ENCODE results near the gene ITPRIPL2. TPM values are rescaled to one million over a fixed set of nuclear protein-coding genes. Genes with fewer than 3 reads are reported as not detected.

The ITPRIPL2 gene
- total RNA-seq, 1 experiment from 2014 or later: 67.9 TPM

DNA sequence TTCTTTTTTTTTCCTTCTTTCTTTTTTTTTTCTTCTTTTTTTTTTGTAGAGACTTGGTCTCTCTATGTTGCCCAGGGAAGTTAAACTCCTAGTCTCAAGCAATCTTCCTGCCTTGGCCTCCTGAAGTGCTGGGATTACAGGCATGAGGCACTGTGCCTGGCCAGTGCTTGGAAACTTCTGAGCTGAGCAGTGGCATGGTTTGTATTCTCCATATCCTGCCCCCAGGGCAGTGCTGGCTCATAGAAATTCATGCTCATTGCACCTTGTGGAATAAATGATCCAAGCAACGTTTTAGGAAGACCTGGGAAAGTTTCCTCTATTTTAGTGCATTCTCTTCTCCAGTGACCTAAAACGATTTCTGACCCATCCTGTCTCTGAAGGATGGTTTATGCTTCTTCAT lies 37.5 kb downstream of the ITPRIPL2 start:
- peaks cover 0 to 7% of the 10 kb centered on the region in 2 experiments; a peak in 2 of 4 replicates for H3K4me1 ChIP-seq (ENCODE audit: control insufficient read depth in 1 of 2, insufficient read depth in 2 of 2, low read length in 2 of 2)
- TF ChIP-seq CBX3 (IDR thresholded peaks at IDR 0.05; ENCODE audit: low read depth) (no peak), POLR2A (IDR thresholded peaks at IDR 0.05; ENCODE audit: borderline replicate concordance, extremely low read depth, insufficient read depth, insufficient read length) (no peak), POLR2AphosphoS5 (IDR thresholded peaks at IDR 0.05; ENCODE audit: low read depth, low read length) (no peak), EZH2 (IDR thresholded peaks at IDR 0.05) (no peak), FOSL1 (IDR thresholded peaks at IDR 0.05; ENCODE audit: low read depth) (no peak), SIN3A (IDR thresholded peaks at IDR 0.05; ENCODE audit: low read depth) (no peak), TCF7L2 (IDR thresholded peaks at IDR 0.05; ENCODE audit: borderline replicate concordance, extremely low read depth, insufficient read depth, insufficient read length) (no peak), JUND (IDR thresholded peaks at IDR 0.05) (no peak)
- TF ChIP-seq, protein P1, sequence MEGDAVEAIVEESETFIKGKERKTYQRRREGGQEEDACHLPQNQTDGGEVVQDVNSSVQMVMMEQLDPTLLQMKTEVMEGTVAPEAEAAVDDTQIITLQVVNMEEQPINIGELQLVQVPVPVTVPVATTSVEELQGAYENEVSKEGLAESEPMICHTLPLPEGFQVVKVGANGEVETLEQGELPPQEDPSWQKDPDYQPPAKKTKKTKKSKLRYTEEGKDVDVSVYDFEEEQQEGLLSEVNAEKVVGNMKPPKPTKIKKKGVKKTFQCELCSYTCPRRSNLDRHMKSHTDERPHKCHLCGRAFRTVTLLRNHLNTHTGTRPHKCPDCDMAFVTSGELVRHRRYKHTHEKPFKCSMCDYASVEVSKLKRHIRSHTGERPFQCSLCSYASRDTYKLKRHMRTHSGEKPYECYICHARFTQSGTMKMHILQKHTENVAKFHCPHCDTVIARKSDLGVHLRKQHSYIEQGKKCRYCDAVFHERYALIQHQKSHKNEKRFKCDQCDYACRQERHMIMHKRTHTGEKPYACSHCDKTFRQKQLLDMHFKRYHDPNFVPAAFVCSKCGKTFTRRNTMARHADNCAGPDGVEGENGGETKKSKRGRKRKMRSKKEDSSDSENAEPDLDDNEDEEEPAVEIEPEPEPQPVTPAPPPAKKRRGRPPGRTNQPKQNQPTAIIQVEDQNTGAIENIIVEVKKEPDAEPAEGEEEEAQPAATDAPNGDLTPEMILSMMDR (IDR thresholded peaks at IDR 0.05 in 2 of 3, conservative IDR thresholded peaks at IDR 0.05 in 1 of 3; ENCODE audit: borderline replicate concordance in 1 of 3, insufficient read depth in 1 of 3, low read depth in 2 of 3, low read length in 2 of 3): no peak
- TF ChIP-seq, protein P2, sequence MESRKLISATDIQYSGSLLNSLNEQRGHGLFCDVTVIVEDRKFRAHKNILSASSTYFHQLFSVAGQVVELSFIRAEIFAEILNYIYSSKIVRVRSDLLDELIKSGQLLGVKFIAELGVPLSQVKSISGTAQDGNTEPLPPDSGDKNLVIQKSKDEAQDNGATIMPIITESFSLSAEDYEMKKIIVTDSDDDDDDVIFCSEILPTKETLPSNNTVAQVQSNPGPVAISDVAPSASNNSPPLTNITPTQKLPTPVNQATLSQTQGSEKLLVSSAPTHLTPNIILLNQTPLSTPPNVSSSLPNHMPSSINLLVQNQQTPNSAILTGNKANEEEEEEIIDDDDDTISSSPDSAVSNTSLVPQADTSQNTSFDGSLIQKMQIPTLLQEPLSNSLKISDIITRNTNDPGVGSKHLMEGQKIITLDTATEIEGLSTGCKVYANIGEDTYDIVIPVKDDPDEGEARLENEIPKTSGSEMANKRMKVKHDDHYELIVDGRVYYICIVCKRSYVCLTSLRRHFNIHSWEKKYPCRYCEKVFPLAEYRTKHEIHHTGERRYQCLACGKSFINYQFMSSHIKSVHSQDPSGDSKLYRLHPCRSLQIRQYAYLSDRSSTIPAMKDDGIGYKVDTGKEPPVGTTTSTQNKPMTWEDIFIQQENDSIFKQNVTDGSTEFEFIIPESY (IDR thresholded peaks at IDR 0.05; ENCODE audit: extremely low read depth, insufficient replicate concordance, low read length): no peak
- no TSS peak for BruUV-seq (replicated peaks)
- ChIA-PET POLR2A (no interaction called here), CTCF (no interaction called here), RAD21 (ENCODE audit: low non-redundant PET in 1 of 2, low total read pairs in 2 of 2, uncharacterized antibody in 2 of 2, unreplicated experiment in 2 of 2) (no interaction called here)
- no peak for DNase-seq (ENCODE audit: low read depth, low spot score)
- no peak for ATAC-seq
- no peak overlapping the region for H3K4me3 ChIP-seq (replicated peaks in 1 of 2; ENCODE audit: low read depth in 1 of 2, low read length in 2 of 2)
- no peaks in the 10 kb centered on the region for H3K9me2 ChIP-seq (ENCODE audit: insufficient read depth)
- H3K36me3 ChIP-seq (ENCODE audit: control insufficient read depth in 1 of 2, insufficient read depth in 2 of 2, low read length in 2 of 2): no peaks in the 10 kb centered on the region
- no peaks in the 10 kb centered on the region for H4K20me1 ChIP-seq (ENCODE audit: insufficient read depth)
- H3K27me3 ChIP-seq (ENCODE audit: insufficient read depth, low read length): no peaks in the 10 kb centered on the region
- no peak overlapping the region for H3K27ac ChIP-seq (ENCODE audit: low read depth, low read length)
- no peaks in the 10 kb centered on the region for H3K9me3 ChIP-seq (ENCODE audit: control insufficient read depth in 1 of 2, insufficient read depth in 1 of 2, low read depth in 1 of 2, low read length in 2 of 2)
- no peak overlapping the region for H3K4me2 ChIP-seq (ENCODE audit: low read length)
- H3K9ac ChIP-seq (ENCODE audit: low read length): no peak overlapping the region
- no peak overlapping the region for H2AFZ ChIP-seq (ENCODE audit: low read depth, low read length, poor library complexity, severe bottlenecking)
- no peaks in the 10 kb centered on the region for H3K79me2 ChIP-seq (ENCODE audit: insufficient read depth, low read length)
- intact Hi-C loops (cut with micrococcal nuclease): no loop called here

Data from HCT116 (cell line).